Uterus (tissue), 2 donors: ENCODE data around the gene PHAF1.

Experiments
- CTCF ChIP-seq, 4 experiments: fragments of 200-600 bp in 2 of 4; fragments of 450-650 bp in 2 of 4; sonication (generic) in 2 of 4; IDR thresholded peaks; one replicate each; pipeline ENCODE4 v1.5.1; 2016 to 2019; ENCODE audit warnings: antibody characterized with exemption in 4 of 4, mild to moderate bottlenecking in 2 of 4, moderate library complexity in 1 of 4
- POLR2A ChIP-seq, 2 donors: fragments of 450-650 bp; IDR thresholded peaks; one replicate each; pipeline ENCODE4 v1.6.1; 2016; ENCODE audit warnings: antibody characterized with exemption in 2 of 2, mild to moderate bottlenecking in 1 of 2, moderate library complexity in 1 of 2

- peak in 2 of 4 experiments; percentile 26 to 39 for TF ChIP-seq CTCF (IDR thresholded peaks at IDR 0.05)
- peak; percentile 29 to 73 for TF ChIP-seq POLR2A (IDR thresholded peaks at IDR 0.05)
Observed at GRCh38 chr16:67191995-67192681, 82.4 kb downstream of the PHAF1 start, which contains the start of gene E2F4.
